Retinal pigment epithelial cell (primary cell): Measurements from ENCODE around the gene MLNR.

Experiments
- DNase-seq: peaks from one replicate; pipeline ENCODE4 v3.0.0-alpha.2; 2010; ENCODE audit warnings: low read depth
- H3K4me3 ChIP-seq: 2 replicates; pipeline ENCODE4 v1.5.1; 2011; ENCODE audit warnings: mild to moderate bottlenecking, low read length, control low read depth, moderate library complexity
- CTCF ChIP-seq: conservative IDR thresholded peaks from 2 replicates; pipeline ENCODE4 v1.5.1; 2011; ENCODE audit warnings: low read depth, low read length, control low read depth, inconsistent platforms

MLNR gene

GRCh38 chr13:49206641-49207040 lies 13.5 kb upstream of the MLNR start:
- no peak for TF ChIP-seq CTCF
- H3K4me3 ChIP-seq, result no peak overlapping the region
- DNase-seq, result no peak

- no peak for DNase-seq
- H3K4me3 ChIP-seq, result no peak overlapping the region
- no peak for TF ChIP-seq CTCF
Observed at GRCh38 chr13:49208619-49209018, 11.5 kb upstream of the MLNR start.

- no peak for TF ChIP-seq CTCF
- no peak for DNase-seq
- H3K4me3 ChIP-seq, result no peak overlapping the region
Observed at GRCh38 chr13:49210114-49210513, 10.0 kb upstream of the MLNR start.

GRCh38 chr13:49210669-49211068 lies 9.5 kb upstream of the MLNR start:
- no peak for TF ChIP-seq CTCF
- DNase-seq, result no peak
- H3K4me3 ChIP-seq, result no peak overlapping the region

GRCh38 chr13:49213539-49213938 lies 6.6 kb upstream of the MLNR start:
- H3K4me3 ChIP-seq, result no peak overlapping the region
- DNase-seq, result no peak
- no peak for TF ChIP-seq CTCF

- no peak for DNase-seq
- TF ChIP-seq CTCF, result no peak
- no peak overlapping the region for H3K4me3 ChIP-seq
Observed at GRCh38 chr13:49213997-49214916, 5.9 kb upstream of the MLNR start.

- no peak for DNase-seq
- no peak overlapping the region for H3K4me3 ChIP-seq
- TF ChIP-seq CTCF, result peak; percentile 23
Observed at GRCh38 chr13:49214917-49215376, 5.2 kb upstream of the MLNR start.
